B cell (primary cell): ENCODE data around the gene N4BP2L2. TPM values are rescaled to one million over a fixed set of nuclear protein-coding genes. Genes with fewer than 3 reads are reported as not detected.

Experiments used
- ATAC-seq: fragments of 200-7000 bp; cut with Tn5 transposase; one replicate; pipeline ENCODE4 v1.10.0; 2021; ENCODE audit warnings: low read depth, mild to moderate bottlenecking, moderate number of reproducible peaks, moderate library complexity
- CTCF ChIA-PET: fragments of 350-600 bp; sonication (Branson Sonifier 250); formaldehyde crosslinking; loops from one replicate; lab custom pipeline; 2021; ENCODE audit warnings: antibody characterized with exemption, inconsistent platforms; lab: Charles Lee
- POLR2A ChIA-PET: fragments of 350-600 bp; sonication (Branson Sonifier 250); formaldehyde crosslinking; loops from one replicate; lab custom pipeline; 2021; ENCODE audit warnings: antibody characterized with exemption; lab: Charles Lee
- DNase-seq: peaks from one replicate; pipeline ENCODE4 v3.0.0; 2013
- H2AFZ ChIP-seq: 2 replicates; pipeline ENCODE4 v1.6.1; 2012; ENCODE audit warnings: mild to moderate bottlenecking, low read depth, low read length; ENCODE audit not compliant: insufficient read depth, poor library complexity, severe bottlenecking
- H3K27ac ChIP-seq, 2 donors: 1 replicate in 1 of 2; 2 replicates in 1 of 2; pipeline ENCODE4 v1.5.1; 2012 to 2013; ENCODE audit warnings: low read length in 2 of 2, mild to moderate bottlenecking in 2 of 2, moderate library complexity in 1 of 2
- H3K27me3 ChIP-seq, 4 experiments: fragments of 200-600 bp in 1 of 4; sonication (generic) in 1 of 4; replicated peaks in 1 of 4; 1 replicate in 2 of 4; 2 replicates in 2 of 4; pipeline versions ENCODE4 v1.6.1 to v1.7.0; 2013 to 2016; ENCODE audit warnings: low read length in 3 of 4, mild to moderate bottlenecking in 2 of 4, mixed read lengths in 1 of 4, moderate library complexity in 1 of 4; ENCODE audit not compliant: insufficient read depth in 4 of 4, control insufficient read depth in 3 of 4; ENCODE audit errors: control extremely low read depth in 1 of 4
- H3K36me3 ChIP-seq, 2 experiments: replicated peaks in 1 of 2; 1 replicate in 1 of 2; 2 replicates in 1 of 2; pipeline versions ENCODE4 v1.6.1 to v1.7.1; 2013; ENCODE audit warnings: low read length in 1 of 2; ENCODE audit not compliant: insufficient read depth in 2 of 2, control insufficient read depth in 1 of 2; ENCODE audit errors: control extremely low read depth in 1 of 2, extremely low read depth in 1 of 2
- H3K4me1 ChIP-seq, 2 donors: fragments of 200-600 bp in 1 of 2; sonication (generic) in 1 of 2; 1 replicate in 1 of 2; 2 replicates in 1 of 2; pipeline versions ENCODE4 v1.5.1 to v1.6.1; 2013 to 2017; ENCODE audit warnings: low read length in 2 of 2; ENCODE audit not compliant: control insufficient read depth in 2 of 2, insufficient read depth in 2 of 2
- H3K4me2 ChIP-seq: replicated peaks from 2 replicates; pipeline ENCODE3; 2012; ENCODE audit warnings: mild to moderate bottlenecking, low read depth, low read length; ENCODE audit not compliant: poor library complexity, severe bottlenecking
- H3K4me3 ChIP-seq, 5 experiments: fragments of 200-600 bp in 1 of 5; sonication (generic) in 1 of 5; 1 replicate in 3 of 5; 2 replicates in 2 of 5; pipeline versions ENCODE4 v1.5.1 to v1.7.0; 2011 to 2016; ENCODE audit warnings: low read length in 4 of 5, mild to moderate bottlenecking in 4 of 5, low read depth in 2 of 5, control low read depth in 1 of 5, moderate library complexity in 1 of 5; ENCODE audit not compliant: insufficient read depth in 1 of 5; ENCODE audit errors: control extremely low read depth in 1 of 5, extremely low read depth in 1 of 5
- H3K79me2 ChIP-seq: fragments of 200-600 bp; sonication (generic); one replicate; pipeline ENCODE4 v1.6.0; 2016; ENCODE audit warnings: low read length; ENCODE audit not compliant: control insufficient read depth, insufficient read depth
- H3K9ac ChIP-seq: fragments of 200-600 bp; sonication (generic); 2 replicates; pipeline ENCODE4 v1.6.1; 2017; ENCODE audit warnings: mild to moderate bottlenecking, low read length, moderate library complexity
- H3K9me3 ChIP-seq, 3 donors: one replicate each; pipeline versions ENCODE4 v1.6.1 to v1.7.1; 2013; ENCODE audit warnings: low read length in 2 of 3; ENCODE audit not compliant: control insufficient read depth in 2 of 3, insufficient read depth in 1 of 3; ENCODE audit errors: control extremely low read depth in 1 of 3
- H4K20me1 ChIP-seq: 2 replicates; pipeline ENCODE4 v1.6.0; 2012; ENCODE audit warnings: mild to moderate bottlenecking, low read length; ENCODE audit not compliant: insufficient read depth, control insufficient read depth, poor library complexity, severe bottlenecking
- H3K27ac Mint-ChIP-seq: one replicate; pipeline ENCODE4 v1.8.0; 2021; ENCODE audit warnings: mixed read lengths
- H3K27me3 Mint-ChIP-seq: one replicate; pipeline ENCODE4 v1.8.0; 2021; ENCODE audit warnings: mixed read lengths
- H3K4me1 Mint-ChIP-seq: one replicate; pipeline ENCODE4 v1.8.0; 2021; ENCODE audit warnings: mixed read lengths
- H3K4me3 Mint-ChIP-seq: one replicate; pipeline ENCODE4 v1.8.0; 2021; ENCODE audit warnings: mixed read lengths
- H3K9me3 Mint-ChIP-seq: one replicate; pipeline ENCODE4 v1.8.0; 2022; ENCODE audit warnings: mixed read lengths; ENCODE audit not compliant: insufficient read depth
- EZH2 ChIP-seq: IDR thresholded peaks from 2 replicates; pipeline ENCODE4 v1.6.1; 2012; ENCODE audit warnings: borderline replicate concordance, low read depth, mild to moderate bottlenecking, moderate library complexity, low read length; ENCODE audit not compliant: insufficient read depth, poor library complexity, severe bottlenecking
- WGBS: methylation state at CpG from one replicate; pipeline ENCODE4 v1.1.5; 2013; ENCODE audit warnings: missing lambda C conversion rate; ENCODE audit not compliant: insufficient coverage; 5-methylcytosine and 5-hydroxymethylcytosine counted together
- intact Hi-C: fragments of 100-400 bp; cut with micrococcal nuclease; formaldehyde crosslinking; loops from one replicate; pipeline ENCODE4 v1.10.0; 2022
- polyA plus RNA-seq: library from polyadenylated mRNA; depleted of rRNA; stranded (reverse); fragments of >200 nt; gene quantifications from 2 replicates; pipeline ENCODE4 v1.2.3, GENCODE V29; 2012
- total RNA-seq, 2 donors: library from RNA; stranded (reverse); fragments of 120-200 nt in 1 of 2; gene quantifications; 1 replicate in 1 of 2; 2 replicates in 1 of 2; pipeline versions ENCODE4 v1.2.3 to v1.2.4, GENCODE V29; 2013 to 2022
- TF ChIP-seq, protein P1 (sequence below): fragments of 200-600 bp; IDR thresholded peaks from one replicate; pipeline ENCODE4 v1.8.0; 2022; ENCODE audit warnings: antibody characterized with exemption, mild to moderate bottlenecking

The N4BP2L2 gene
- total and polyA plus RNA-seq, 2 donors (not counting 1 experiment from before 2014, with no cell fraction given), result 63.9 to 239 TPM

- TF ChIP-seq, protein P1, sequence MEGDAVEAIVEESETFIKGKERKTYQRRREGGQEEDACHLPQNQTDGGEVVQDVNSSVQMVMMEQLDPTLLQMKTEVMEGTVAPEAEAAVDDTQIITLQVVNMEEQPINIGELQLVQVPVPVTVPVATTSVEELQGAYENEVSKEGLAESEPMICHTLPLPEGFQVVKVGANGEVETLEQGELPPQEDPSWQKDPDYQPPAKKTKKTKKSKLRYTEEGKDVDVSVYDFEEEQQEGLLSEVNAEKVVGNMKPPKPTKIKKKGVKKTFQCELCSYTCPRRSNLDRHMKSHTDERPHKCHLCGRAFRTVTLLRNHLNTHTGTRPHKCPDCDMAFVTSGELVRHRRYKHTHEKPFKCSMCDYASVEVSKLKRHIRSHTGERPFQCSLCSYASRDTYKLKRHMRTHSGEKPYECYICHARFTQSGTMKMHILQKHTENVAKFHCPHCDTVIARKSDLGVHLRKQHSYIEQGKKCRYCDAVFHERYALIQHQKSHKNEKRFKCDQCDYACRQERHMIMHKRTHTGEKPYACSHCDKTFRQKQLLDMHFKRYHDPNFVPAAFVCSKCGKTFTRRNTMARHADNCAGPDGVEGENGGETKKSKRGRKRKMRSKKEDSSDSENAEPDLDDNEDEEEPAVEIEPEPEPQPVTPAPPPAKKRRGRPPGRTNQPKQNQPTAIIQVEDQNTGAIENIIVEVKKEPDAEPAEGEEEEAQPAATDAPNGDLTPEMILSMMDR, result no peak
- TF ChIP-seq EZH2, result no peak
- Mint-ChIP-seq H3K4me1 (peaks cover 53% of the 10 kb centered on the region), H3K4me3 (peak overlapping the region; percentile 98), H3K9me3 (no peaks in the 10 kb centered on the region), H3K27me3 (no peaks in the 10 kb centered on the region), H3K27ac (peak overlapping the region; percentile 99)
- Histone ChIP-seq H3K4me1 (peaks cover 20 to 41% of the 10 kb centered on the region in 2 donors), H4K20me1 (no peaks in the 10 kb centered on the region), H3K27ac (peak overlapping the region; percentile 98), H3K27me3 (no peaks in the 10 kb centered on the region), H3K9me3 (no peaks in the 10 kb centered on the region), H2AFZ (peak overlapping the region; percentile 90), H3K4me2 (peak overlapping the region; percentile 80), H3K36me3 (peaks cover 2 to 21% of the 10 kb centered on the region in 2 experiments), H3K9ac (peak overlapping the region; percentile 99), H3K4me3 (peak overlapping the region; percentile 72 to 98 (median 86)), H3K79me2 (peaks cover 62% of the 10 kb centered on the region)
- ATAC-seq, result no peak
- intact Hi-C loops, result loop anchor here (1.0 to 10.0 kb wide), 9 partner anchors 49 to 1375 kb away; partner anchors contain the start of genes BRCA2, PDS5B and ZAR1L
- peak; percentile 10 for DNase-seq
- ChIA-PET CTCF (interaction anchor here (1.0 to 3.3 kb wide), 8 partner anchors 43 to 1006 kb away, joined by 3 to 10 read pairs (median 4); partner anchors contain the start of gene PDS5B), POLR2A (interaction anchor here (0.7 to 1.8 kb wide), 4 partner anchors 48 to 222 kb away, joined by 5 to 25 read pairs (median 6); partner anchors contain the start of genes BRCA2, N4BP2L1, PDS5B and ZAR1L)
- 48% methylated on average over 13 of the region's 22 CpGs for WGBS
Measured at GRCh38 chr13:32537580-32538142, 934 bp downstream of the N4BP2L2 start.

DNA sequence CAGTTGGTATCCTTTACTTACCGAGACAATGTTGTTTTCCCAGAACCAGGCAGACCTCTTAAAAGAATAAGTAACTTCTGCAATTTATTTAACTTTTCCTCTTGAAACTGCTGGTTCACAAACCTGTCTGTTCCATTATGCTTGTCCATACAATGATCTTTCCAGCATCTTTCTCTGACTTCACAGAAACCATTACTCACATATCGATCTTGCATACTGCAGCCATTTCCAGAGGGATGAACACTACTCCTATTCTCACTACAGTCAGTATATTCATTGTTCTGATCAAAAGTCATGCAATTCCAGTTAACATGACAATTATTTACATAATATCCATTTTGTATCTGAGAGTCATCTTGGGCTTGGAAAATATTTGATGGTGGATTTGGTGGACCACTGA lies 2.8 kb downstream of the N4BP2L2 start:
- CTCF ChIA-PET, result no interaction called here
- ATAC-seq (no peak), DNase-seq (no peak)
- WGBS, result 100% methylated on average over 2 of the region's 2 CpGs
- Histone ChIP-seq H3K9me3 (no peaks in the 10 kb centered on the region), H3K9ac (no peak overlapping the region), H4K20me1 (peaks cover 12% of the 10 kb centered on the region), H3K27ac (no peak overlapping the region), H3K4me3 (no peak overlapping the region), H2AFZ (no peak overlapping the region), H3K4me1 (peaks cover 31 to 56% of the 10 kb centered on the region in 2 donors), H3K36me3 (peaks cover 5 to 21% of the 10 kb centered on the region in 2 experiments), H3K27me3 (no peaks in the 10 kb centered on the region), H3K79me2 (peaks cover 81% of the 10 kb centered on the region), H3K4me2 (no peak overlapping the region)
- Mint-ChIP-seq H3K27me3 (no peaks in the 10 kb centered on the region), H3K4me1 (peaks cover 69% of the 10 kb centered on the region), H3K9me3 (no peaks in the 10 kb centered on the region), H3K4me3 (peak overlapping the region; percentile 4), H3K27ac (no peak overlapping the region)
- TF ChIP-seq, protein P1, result no peak
- TF ChIP-seq EZH2, result no peak
- POLR2A ChIA-PET, result no interaction called here
- intact Hi-C loops, result loop anchor here (5.0 to 10.0 kb wide), 3 partner anchors 102 to 691 kb away; no protein-coding TSS in a partner anchor
